Measurements from ENCODE around the gene CYP4A22.

- no peak for TF ChIP-seq CTCF (IDR thresholded peaks at IDR 0.05)
- TF ChIP-seq POLR2A (IDR thresholded peaks at IDR 0.05): no peak
- TF ChIP-seq EP300 (IDR thresholded peaks at IDR 0.05): no peak
- TF ChIP-seq POLR2AphosphoS5 (IDR thresholded peaks at IDR 0.05): no peak
Observed at GRCh38 chr1:47178654-47179016, 41.4 kb downstream of the CYP4A22 start.
